Spleen (tissue), 11 donors: ENCODE results near the gene KCTD1. TPM values are rescaled to one million over a fixed set of nuclear protein-coding genes. Genes with fewer than 3 reads are reported as not detected.
A peak's percentile ranks its signal among the peaks of the same experiment; 100 is the strongest.

Experiments used
- DNase-seq: peaks from one replicate; pipeline ENCODE4 v3.0.0-alpha.2; 2020
- H3K27ac ChIP-seq, 8 donors: fragments of 200-600 bp; sonication (generic) in 7 of 8; 1 replicate in 4 of 8; 2 replicates in 4 of 8; pipeline versions ENCODE4 v1.5.0 to v1.8.0; 2016 to 2021; ENCODE audit warnings: inconsistent platforms in 4 of 8, mild to moderate bottlenecking in 4 of 8, moderate library complexity in 1 of 8
- H3K27me3 ChIP-seq, 7 donors: fragments of 200-600 bp; sonication (generic) in 6 of 7; replicated peaks in 1 of 7; 1 replicate in 4 of 7; 2 replicates in 3 of 7; pipeline versions ENCODE4 v1.5.0 to v1.8.0; 2016 to 2021; ENCODE audit warnings: inconsistent platforms in 3 of 7, mild to moderate bottlenecking in 1 of 7
- H3K36me3 ChIP-seq, 6 donors: fragments of 200-600 bp; sonication (generic) in 5 of 6; 1 replicate in 4 of 6; 2 replicates in 2 of 6; pipeline versions ENCODE4 v1.5.0 to v1.8.0; 2016 to 2021; ENCODE audit warnings: inconsistent platforms in 2 of 6
- H3K4me1 ChIP-seq, 6 donors: fragments of 200-600 bp; sonication (generic) in 5 of 6; 1 replicate in 3 of 6; 2 replicates in 3 of 6; pipeline versions ENCODE4 v1.5.0 to v1.8.0; 2016 to 2021; ENCODE audit warnings: inconsistent platforms in 3 of 6
- H3K4me3 ChIP-seq, 8 donors: fragments of 200-600 bp; sonication (generic) in 7 of 8; 1 replicate in 4 of 8; 2 replicates in 4 of 8; pipeline versions ENCODE4 v1.5.0 to v1.8.0; 2016 to 2021; ENCODE audit warnings: inconsistent platforms in 4 of 8, mild to moderate bottlenecking in 4 of 8, moderate library complexity in 2 of 8
- H3K9me3 ChIP-seq, 8 donors: fragments of 200-600 bp; sonication (generic) in 7 of 8; 1 replicate in 4 of 8; 2 replicates in 4 of 8; pipeline versions ENCODE4 v1.5.0 to v1.8.0; 2016 to 2021; ENCODE audit warnings: inconsistent platforms in 4 of 8
- POLR2A ChIP-seq, 3 donors: fragments of 450-650 bp; IDR thresholded peaks; one replicate each; pipeline ENCODE4 v1.5.1; 2017; ENCODE audit warnings: antibody characterized with exemption in 3 of 3, mild to moderate bottlenecking in 1 of 3
- POLR2AphosphoS5 ChIP-seq, 3 donors: sonication (generic); formaldehyde crosslinking; IDR thresholded peaks; one replicate each; pipeline ENCODE4 v1.5.1; 2017; ENCODE audit warnings: antibody characterized with exemption in 3 of 3
- WGBS, 5 donors: extraction: QIAGEN DNeasy Blood & Tissue Kit in 3 of 5; methylation state at CpG; one replicate each; pipeline versions ENCODE4 v1.1.5 to v1.1.7; 2013 to 2018; 5-methylcytosine and 5-hydroxymethylcytosine counted together
- intact Hi-C: fragments of 100-400 bp; cut with DNase I; formaldehyde crosslinking; loops from one replicate; pipeline ENCODE4 v1.15.0; 2023; ENCODE audit warnings: low total_unique reads
- polyA plus RNA-seq, 3 donors: library from polyadenylated mRNA; stranded (reverse); fragments of 200-250 nt; gene quantifications; one replicate each; pipeline ENCODE4 v1.2.1, GENCODE V29; 2013
- total RNA-seq, 7 donors: library from RNA; depleted of rRNA in 3 of 7; stranded (reverse); fragments of >200 nt in 3 of 7; fragmentation: NEBNext Ultra II Directional in 4 of 7; extraction: Animal tissue kit (Norgen Biotek cat#: 25700) in 4 of 7; gene quantifications; one replicate each; pipeline versions ENCODE4 v1.1.0 to v1.2.1, GENCODE V29; 2016 to 2021
- TF ChIP-seq, protein P1 (sequence below), 11 experiments: fragments of 200-600 bp in 7 of 11; fragments of 450-650 bp in 4 of 11; sonication (generic) in 4 of 11; IDR thresholded peaks in 8 of 11; conservative IDR thresholded peaks in 3 of 11; 1 replicate in 7 of 11; 2 replicates in 4 of 11; pipeline versions ENCODE4 v1.4.0 to v1.8.0; 2016 to 2021; ENCODE audit warnings: antibody characterized with exemption in 11 of 11, inconsistent platforms in 4 of 11, mild to moderate bottlenecking in 1 of 11
- donor health status: healthy with polysubstance abuse.
- donor health status: DM: no; HTN: no; CAD: no; lungs with moderate emphysema.
- donor health status: DM: no; HTN: no; CAD: no.
- donor health status: Bipolar disorder and iron deficiency.
- donor health status: healthy.
- donor health status: DM: no; HTN: no; CAD: no.
- donor health status: DM: yes; HTN: yes; CAD: no.

Gene KCTD1
- total and polyA plus RNA-seq, 10 donors: 1.6 to 11.8 (median 6.6) TPM

- 57 to 73% (median 66%) methylated on average over 8 of the region's 8 CpGs for WGBS, 5 donors
- Histone ChIP-seq H3K4me1 (peaks cover 0 to 15% (median 11%) of the 10 kb centered on the region in 6 donors), H3K27ac (no peak overlapping the region), H3K36me3 (no peaks in the 10 kb centered on the region), H3K9me3 (no peaks in the 10 kb centered on the region), H3K27me3 (peaks cover 0 to 76% (median 26%) of the 10 kb centered on the region in 7 donors), H3K4me3 (peak overlapping the region in 2 of 8 donors; percentile 38 to 55)
- no peak for DNase-seq
- intact Hi-C loops: no loop called here
- TF ChIP-seq POLR2AphosphoS5 (IDR thresholded peaks at IDR 0.05) (no peak), POLR2A (IDR thresholded peaks at IDR 0.05) (no peak)
- TF ChIP-seq, protein P1, sequence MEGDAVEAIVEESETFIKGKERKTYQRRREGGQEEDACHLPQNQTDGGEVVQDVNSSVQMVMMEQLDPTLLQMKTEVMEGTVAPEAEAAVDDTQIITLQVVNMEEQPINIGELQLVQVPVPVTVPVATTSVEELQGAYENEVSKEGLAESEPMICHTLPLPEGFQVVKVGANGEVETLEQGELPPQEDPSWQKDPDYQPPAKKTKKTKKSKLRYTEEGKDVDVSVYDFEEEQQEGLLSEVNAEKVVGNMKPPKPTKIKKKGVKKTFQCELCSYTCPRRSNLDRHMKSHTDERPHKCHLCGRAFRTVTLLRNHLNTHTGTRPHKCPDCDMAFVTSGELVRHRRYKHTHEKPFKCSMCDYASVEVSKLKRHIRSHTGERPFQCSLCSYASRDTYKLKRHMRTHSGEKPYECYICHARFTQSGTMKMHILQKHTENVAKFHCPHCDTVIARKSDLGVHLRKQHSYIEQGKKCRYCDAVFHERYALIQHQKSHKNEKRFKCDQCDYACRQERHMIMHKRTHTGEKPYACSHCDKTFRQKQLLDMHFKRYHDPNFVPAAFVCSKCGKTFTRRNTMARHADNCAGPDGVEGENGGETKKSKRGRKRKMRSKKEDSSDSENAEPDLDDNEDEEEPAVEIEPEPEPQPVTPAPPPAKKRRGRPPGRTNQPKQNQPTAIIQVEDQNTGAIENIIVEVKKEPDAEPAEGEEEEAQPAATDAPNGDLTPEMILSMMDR (IDR thresholded peaks at IDR 0.05 in 8 of 11, conservative IDR thresholded peaks at IDR 0.05 in 3 of 11): no peak
These were observed 27.5 kb upstream of the KCTD1 start for GRCh38 chr18:26575865-26576217.

- intact Hi-C loops: no loop called here
- no peaks in the 10 kb centered on the region for H3K36me3 ChIP-seq
- H3K27me3 ChIP-seq: peaks cover 0 to 72% (median 26%) of the 10 kb centered on the region in 7 donors
- H3K9me3 ChIP-seq: no peaks in the 10 kb centered on the region
- H3K27ac ChIP-seq: no peak overlapping the region
- peak overlapping the region in 6 of 8 donors; percentile 8 to 55 (median 22) for H3K4me3 ChIP-seq
- TF ChIP-seq POLR2A (IDR thresholded peaks at IDR 0.05) (no peak), POLR2AphosphoS5 (IDR thresholded peaks at IDR 0.05) (peak in 1 of 3 donors; percentile 13)
- peaks cover 0 to 15% (median 11%) of the 10 kb centered on the region in 6 donors for H3K4me1 ChIP-seq
- peak; percentile 79 for DNase-seq
- 5 to 6% (median 5%) methylated on average over 22 to 27 of the region's 27 CpGs for WGBS, 5 donors
These were observed 26.9 kb upstream of the KCTD1 start for GRCh38 chr18:26574958-26575864.

DNA sequence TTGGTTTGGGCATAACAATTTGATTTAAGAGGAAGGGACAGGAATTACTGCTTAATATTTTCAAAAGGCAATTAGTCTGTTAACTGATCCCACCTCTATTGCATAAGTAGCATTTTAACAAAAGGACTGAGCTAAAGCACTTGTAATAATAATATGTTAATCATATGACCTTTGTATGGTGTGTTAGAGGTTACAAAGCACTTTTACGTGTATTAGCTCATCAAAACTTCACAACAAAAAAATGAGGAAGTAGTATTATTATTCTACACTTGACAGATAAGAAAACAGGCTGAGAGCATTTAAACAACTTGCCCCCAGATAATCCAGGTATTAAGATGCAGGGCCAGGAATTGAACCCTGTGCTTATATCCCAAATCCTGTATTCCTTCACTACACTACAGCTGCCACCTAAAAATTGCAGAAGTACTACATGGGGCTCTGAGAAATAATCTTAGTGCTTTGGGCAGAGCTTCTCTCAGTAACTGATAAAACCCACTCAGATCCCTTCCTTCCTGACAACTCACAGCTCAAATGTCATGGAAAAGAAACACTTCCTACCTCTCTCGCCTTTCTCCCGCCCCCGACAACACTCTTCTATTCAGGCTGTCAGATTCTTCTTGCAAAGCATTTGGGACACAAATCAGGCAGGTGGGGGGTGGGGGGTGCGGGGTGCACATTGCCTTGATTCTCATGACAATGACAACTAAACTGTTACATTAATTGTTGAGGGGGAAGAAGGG, 20.7 kb upstream of the KCTD1 start:
- WGBS, 5 donors: 65 to 74% (median 69%) methylated on average over 5 of the region's 5 CpGs

GRCh38 chr18:26568513-26568912, 20.2 kb upstream of the KCTD1 start:
- Histone ChIP-seq H3K27me3 (peaks cover 0 to 13% (median 0%) of the 10 kb centered on the region in 7 donors), H3K36me3 (no peaks in the 10 kb centered on the region), H3K4me3 (no peak overlapping the region), H3K9me3 (no peaks in the 10 kb centered on the region), H3K4me1 (no peaks in the 10 kb centered on the region), H3K27ac (no peak overlapping the region)
- 61 to 80% (median 74%) methylated on average over 1 of the region's 1 CpG for WGBS, 5 donors
- intact Hi-C loops: no loop called here
- TF ChIP-seq POLR2AphosphoS5 (IDR thresholded peaks at IDR 0.05) (no peak), POLR2A (IDR thresholded peaks at IDR 0.05) (no peak)
- TF ChIP-seq, protein P1 (IDR thresholded peaks at IDR 0.05 in 8 of 11, conservative IDR thresholded peaks at IDR 0.05 in 3 of 11): no peak
- DNase-seq: no peak

More for the DNA sequence above, 20.7 kb upstream of the KCTD1 start:
- no peak overlapping the region for H3K27ac ChIP-seq
- DNase-seq: no peak
- TF ChIP-seq, protein P1 (IDR thresholded peaks at IDR 0.05 in 8 of 11, conservative IDR thresholded peaks at IDR 0.05 in 3 of 11): no peak
- TF ChIP-seq POLR2A (IDR thresholded peaks at IDR 0.05) (no peak), POLR2AphosphoS5 (IDR thresholded peaks at IDR 0.05) (no peak)
- H3K36me3 ChIP-seq: no peaks in the 10 kb centered on the region
- intact Hi-C loops: no loop called here
- peaks cover 0 to 19% (median 0%) of the 10 kb centered on the region in 7 donors for H3K27me3 ChIP-seq
- no peaks in the 10 kb centered on the region for H3K9me3 ChIP-seq
- no peaks in the 10 kb centered on the region for H3K4me1 ChIP-seq
- no peak overlapping the region for H3K4me3 ChIP-seq
